K562 (cell line): ENCODE measurements around the gene EVI5L. TPM values are rescaled to one million over a fixed set of nuclear protein-coding genes. Genes with fewer than 3 reads are reported as not detected.

ENCODE experiments used
- ATF2 ChIP-seq: sonication (generic); formaldehyde crosslinking; IDR thresholded peaks from 2 replicates; pipeline ENCODE4 v1.8.1; 2022; ENCODE audit warnings: missing genetic modification reagents
- CAMTA2 ChIP-seq: fragments of 250-450 bp; sonication (Bioruptor Pico); conservative IDR thresholded peaks from 2 replicates; pipeline ENCODE4 v1.5.1; 2022
- HDAC2 ChIP-seq: fragments of 450-650 bp; IDR thresholded peaks from 2 replicates; pipeline ENCODE4 v1.6.1; 2016; ENCODE audit warnings: mild to moderate bottlenecking
- IRF1 ChIP-seq: sonication (generic); formaldehyde crosslinking; IDR thresholded peaks from 2 replicates; pipeline ENCODE4 v1.8.0; 2022; ENCODE audit warnings: missing genetic modification reagents, mild to moderate bottlenecking, borderline replicate concordance
- KDM5B ChIP-seq: fragments of 200-600 bp; sonication (generic); IDR thresholded peaks from 2 replicates; pipeline ENCODE4 v1.6.1; 2012; ENCODE audit warnings: low read depth, mild to moderate bottlenecking, moderate library complexity, low read length, control low read depth, inconsistent platforms; ENCODE audit not compliant: insufficient replicate concordance
- LARP7 ChIP-seq: fragments of 450-650 bp; IDR thresholded peaks from 2 replicates; pipeline ENCODE4 v1.6.1; 2016
- MEIS2 ChIP-seq: fragments of 450-650 bp; IDR thresholded peaks from 2 replicates; pipeline ENCODE4 v1.6.1; 2014; ENCODE audit warnings: mild to moderate bottlenecking; ENCODE audit not compliant: partially characterized antibody
- MGA ChIP-seq: fragments of 450-650 bp; IDR thresholded peaks from 2 replicates; pipeline ENCODE4 v1.6.1; 2016; ENCODE audit warnings: mild to moderate bottlenecking, moderate library complexity
- TRIM28 ChIP-seq: fragments of 450-650 bp; IDR thresholded peaks from 2 replicates; pipeline ENCODE4 v1.6.1; 2017
- ZNF175 ChIP-seq: fragments of 200-800 bp; sonication (Bioruptor generic); IDR thresholded peaks from 2 replicates; pipeline ENCODE4 v1.6.1; 2016; ENCODE audit warnings: low read depth, mild to moderate bottlenecking, missing genetic modification characterization, missing compliant biosample characterization
- ZNF217 ChIP-seq: sonication (generic); formaldehyde crosslinking; IDR thresholded peaks from 2 replicates; pipeline ENCODE4 v1.8.0; 2022; ENCODE audit warnings: mild to moderate bottlenecking, missing genetic modification reagents
- ZNF280A ChIP-seq: fragments of 450-650 bp; IDR thresholded peaks from 2 replicates; pipeline ENCODE4 v1.6.1; 2018; ENCODE audit warnings: mild to moderate bottlenecking, low read depth; ENCODE audit not compliant: partially characterized antibody
- ZNF436 ChIP-seq: fragments of 250-450, 450-650 bp; sonication (Bioruptor Pico); formaldehyde crosslinking; IDR thresholded peaks from 2 replicates; pipeline ENCODE4 v1.7.0; 2020; ENCODE audit warnings: mild to moderate bottlenecking
- polyA plus RNA-seq, 8 experiments: library from polyadenylated mRNA; depleted of rRNA in 4 of 8; stranded (reverse) in 5 of 8; unstranded in 3 of 8; fragments of >200 nt; fragmentation: Nextera tagmentation in 2 of 8; fragmentation: Illumina TruSeq in 1 of 8; extraction: Ambion mirVana in 2 of 8; extraction: Trizol in 1 of 8; gene quantifications; 2 replicates each; pipeline versions ENCODE4 v1.2.1 to v1.2.3, GENCODE V29; 2011 to 2014; ENCODE audit warnings: inconsistent platforms in 1 of 8, missing spikeins in 1 of 8
- total RNA-seq, 7 experiments: library from RNA; depleted of rRNA in 6 of 7; stranded (reverse); fragments of >200 nt in 6 of 7; fragmentation: Illumina TruSeq in 2 of 7; extraction: Trizol in 2 of 7; gene quantifications; 2 replicates each; pipeline versions ENCODE4 v1.2.1 to v1.2.3, GENCODE V29; 2011 to 2021; ENCODE audit warnings: low replicate concordance in 1 of 7

Gene EVI5L
- total and polyA plus RNA-seq, 9 of the 15 experiments (the other 6 are each of a cell fraction or from before 2014, with no cell fraction given): 0.69 to 1.8 (median 1.2) TPM; not detected in 2

- TF ChIP-seq ZNF175 (CRISPR knock-in tag): no peak
- no peak for TF ChIP-seq KDM5B
- TF ChIP-seq LARP7: no peak
- TF ChIP-seq MEIS2: no peak
- no peak for TF ChIP-seq ZNF280A
- TF ChIP-seq MGA: no peak
- TF ChIP-seq ATF2: no peak
- 0 out of 2 replicates have a peak, but pooled peaks have one; percentile 23 for TF ChIP-seq TRIM28
- TF ChIP-seq ZNF217 (CRISPR knock-in tag): no peak
- TF ChIP-seq IRF1 (CRISPR knock-in tag): no peak
- no peak for TF ChIP-seq ZNF436 (CRISPR knock-in tag)
- no peak for TF ChIP-seq CAMTA2 (CRISPR knock-in tag)
- peak; percentile 62; the same call in 1 of the 2 replicates for TF ChIP-seq HDAC2
Measured at GRCh38 chr19:7858109-7858770, 28.2 kb downstream of the EVI5L start (continued).
